CD4-positive, alpha-beta T cell treated with Interleukin-15 for 1 hour (primary cell): ENCODE results near the gene EFCAB11.

Source experiments
- DNase-seq: peaks from one replicate; pipeline ENCODE4 v3.0.0-alpha.2; 2020

Gene EFCAB11

DNA sequence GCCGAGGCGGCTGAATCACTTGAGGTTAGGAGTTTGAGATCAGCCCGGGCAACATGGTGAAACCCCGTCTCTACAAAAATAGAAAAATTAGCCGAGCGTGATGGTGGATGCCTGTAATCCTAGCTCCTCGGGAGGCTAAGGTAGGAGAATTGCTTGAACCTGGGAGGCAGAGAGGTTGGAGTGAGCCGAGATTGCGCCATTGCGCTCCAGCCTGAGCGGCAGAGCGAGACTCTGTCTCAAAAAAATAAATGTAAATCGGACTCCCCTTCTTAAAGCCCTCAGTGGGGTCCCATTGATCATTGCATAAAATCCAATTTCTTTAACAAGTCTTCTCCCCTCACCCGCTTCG, 2.1 kb upstream of the EFCAB11 start:
- DNase-seq, result no peak

- peak; percentile 97 for DNase-seq
Measured at GRCh38 chr14:89955745-89956660, 1.5 kb upstream of the EFCAB11 start, which contains the start of gene TDP1. TSS of gene TDP1 (plus strand) at chr14:89955927. CDS start at chr14:89963115, 7,188 bp downstream.

GRCh38 chr14:89955022-89955744, 653 bp upstream of the EFCAB11 start:
- no peak for DNase-seq

DNA sequence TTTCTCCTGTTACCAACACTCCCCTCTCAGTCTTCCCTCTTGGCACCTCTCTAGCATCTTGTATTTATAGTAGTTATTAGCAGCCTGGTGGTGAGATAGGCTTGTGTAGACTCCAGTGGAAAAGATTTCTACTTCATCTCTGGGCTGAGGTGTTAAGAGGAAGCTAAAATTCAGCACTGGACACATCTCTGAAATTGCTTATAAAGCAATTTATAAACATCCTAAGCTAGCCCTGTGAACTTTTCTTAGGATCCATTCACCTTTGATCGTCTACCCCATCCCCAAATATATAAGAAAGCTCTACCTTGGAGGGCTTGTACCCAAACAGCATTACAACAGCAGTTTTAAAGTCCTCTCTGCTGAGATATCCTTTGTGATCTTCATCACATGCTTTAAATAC, 928 bp downstream of the EFCAB11 start:
- DNase-seq, result no peak

- DNase-seq, result no peak
Measured at GRCh38 chr14:89952576-89952975, 2.0 kb downstream of the EFCAB11 start.

DNA sequence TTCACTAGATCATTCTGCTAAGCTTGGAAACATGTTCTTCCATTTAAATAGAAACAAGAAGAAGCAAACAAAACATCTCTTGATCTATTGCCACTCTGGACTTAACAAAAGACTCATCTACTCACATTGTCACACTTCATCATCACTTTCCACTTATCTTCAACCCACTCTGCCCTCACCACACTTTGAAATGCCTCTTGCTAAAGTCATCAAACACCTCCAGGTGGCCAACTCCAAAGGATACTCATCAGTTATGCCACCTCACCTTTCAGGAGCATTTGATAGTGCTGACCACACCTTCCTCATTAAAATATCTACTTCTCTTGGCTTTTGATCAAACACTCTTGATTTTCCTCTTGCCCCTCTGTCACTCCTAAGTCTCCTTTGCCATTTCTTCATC, 7.2 kb downstream of the EFCAB11 start:
- DNase-seq, result no peak

- DNase-seq, result no peak
Measured at GRCh38 chr14:89941830-89942377, 12.6 kb downstream of the EFCAB11 start.

DNA sequence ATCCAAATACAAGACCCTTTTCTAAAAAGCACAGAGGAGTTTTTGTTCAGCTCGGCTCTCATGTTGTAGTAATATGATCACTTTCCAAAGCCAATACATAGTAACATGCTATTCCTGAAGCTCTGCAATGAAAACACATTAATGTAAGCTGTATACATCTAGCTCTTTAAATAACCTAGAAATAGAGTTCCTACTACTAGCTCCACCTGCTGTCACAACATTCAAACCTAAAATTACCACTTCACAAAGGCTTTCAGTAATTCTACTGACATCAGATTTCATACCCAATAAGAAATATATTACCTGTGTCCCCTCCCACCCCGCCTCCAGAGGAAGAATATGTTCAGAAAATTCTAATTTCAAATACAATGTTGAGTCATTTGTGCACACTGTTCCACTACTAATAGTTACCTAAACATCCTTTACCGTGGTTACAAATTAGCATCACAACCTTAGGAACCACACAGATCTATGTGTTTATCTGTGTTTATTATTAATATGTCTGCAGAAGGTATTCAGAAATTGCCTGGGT, 17.8 kb downstream of the EFCAB11 start:
- DNase-seq, result no peak

DNA sequence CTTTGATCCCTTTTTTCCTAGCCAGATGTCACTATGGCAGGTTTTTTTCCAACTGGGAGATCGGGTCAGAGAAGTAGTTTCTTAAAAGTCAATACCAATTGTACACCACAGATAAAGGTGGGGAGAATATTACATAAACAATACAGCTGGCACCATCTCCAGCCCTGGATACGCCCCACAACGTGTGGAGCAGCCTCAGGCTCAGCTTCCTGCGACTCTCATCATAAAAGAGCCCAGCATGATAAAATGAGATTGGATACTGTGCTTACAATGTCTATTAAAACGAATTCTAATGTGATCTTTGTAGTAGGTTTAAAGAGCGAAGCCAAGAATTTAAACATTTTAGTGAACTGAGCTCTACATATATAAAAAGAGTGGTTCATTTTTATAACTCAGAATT, 21.5 kb downstream of the EFCAB11 start:
- DNase-seq, result no peak

DNA sequence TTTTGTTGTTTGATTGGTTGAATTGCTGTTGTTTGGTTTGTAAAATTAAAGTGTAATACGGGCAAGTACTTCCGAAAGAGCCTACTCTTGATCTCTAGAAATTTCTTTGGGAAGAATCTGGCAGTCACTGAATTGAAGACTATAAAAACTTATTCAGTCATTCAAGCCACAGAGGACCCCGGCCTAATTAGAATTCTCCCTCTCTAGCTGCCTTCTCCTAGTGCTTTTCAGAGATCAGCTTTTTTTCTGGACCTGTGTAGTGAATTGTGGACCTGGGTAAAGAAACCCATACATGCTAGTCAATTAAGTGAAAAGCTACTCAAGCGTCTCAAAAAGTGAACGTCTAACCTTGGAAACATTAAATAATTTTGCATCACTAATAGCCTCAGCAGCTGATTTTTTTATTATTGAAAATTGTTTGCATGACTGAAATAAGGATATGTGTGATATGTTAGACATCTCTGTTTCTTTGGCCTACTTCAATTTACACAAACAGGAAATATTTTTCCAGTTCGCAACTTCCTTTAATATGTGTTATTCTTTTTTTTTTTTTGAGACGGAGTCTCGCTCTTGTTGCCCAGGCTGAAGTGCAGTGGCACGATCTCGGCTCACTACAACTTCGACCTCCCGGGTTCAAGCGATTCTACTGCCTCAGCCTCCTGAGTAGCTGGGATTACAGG, 27.2 kb downstream of the EFCAB11 start:
- no peak for DNase-seq

DNA sequence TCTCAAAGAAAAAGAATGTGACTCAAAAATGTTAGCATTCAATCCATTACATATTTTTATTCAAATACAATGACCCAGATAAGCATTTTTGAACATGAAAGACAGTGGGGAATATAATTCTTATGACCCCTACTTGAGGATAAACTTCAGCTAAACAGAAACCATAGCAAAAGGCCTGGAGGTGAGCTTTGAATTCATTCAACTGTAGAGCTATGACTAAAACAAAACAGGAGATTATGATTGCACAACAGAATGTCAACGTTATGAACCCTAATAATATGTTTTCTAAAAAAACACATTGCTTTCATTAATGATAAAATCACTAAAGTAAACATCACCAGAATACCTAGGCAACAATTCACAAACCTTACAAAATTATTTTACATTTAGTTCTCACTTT, 27.8 kb downstream of the EFCAB11 start:
- DNase-seq, result no peak

GRCh38 chr14:89924268-89924667, 30.3 kb downstream of the EFCAB11 start:
- no peak for DNase-seq

DNA sequence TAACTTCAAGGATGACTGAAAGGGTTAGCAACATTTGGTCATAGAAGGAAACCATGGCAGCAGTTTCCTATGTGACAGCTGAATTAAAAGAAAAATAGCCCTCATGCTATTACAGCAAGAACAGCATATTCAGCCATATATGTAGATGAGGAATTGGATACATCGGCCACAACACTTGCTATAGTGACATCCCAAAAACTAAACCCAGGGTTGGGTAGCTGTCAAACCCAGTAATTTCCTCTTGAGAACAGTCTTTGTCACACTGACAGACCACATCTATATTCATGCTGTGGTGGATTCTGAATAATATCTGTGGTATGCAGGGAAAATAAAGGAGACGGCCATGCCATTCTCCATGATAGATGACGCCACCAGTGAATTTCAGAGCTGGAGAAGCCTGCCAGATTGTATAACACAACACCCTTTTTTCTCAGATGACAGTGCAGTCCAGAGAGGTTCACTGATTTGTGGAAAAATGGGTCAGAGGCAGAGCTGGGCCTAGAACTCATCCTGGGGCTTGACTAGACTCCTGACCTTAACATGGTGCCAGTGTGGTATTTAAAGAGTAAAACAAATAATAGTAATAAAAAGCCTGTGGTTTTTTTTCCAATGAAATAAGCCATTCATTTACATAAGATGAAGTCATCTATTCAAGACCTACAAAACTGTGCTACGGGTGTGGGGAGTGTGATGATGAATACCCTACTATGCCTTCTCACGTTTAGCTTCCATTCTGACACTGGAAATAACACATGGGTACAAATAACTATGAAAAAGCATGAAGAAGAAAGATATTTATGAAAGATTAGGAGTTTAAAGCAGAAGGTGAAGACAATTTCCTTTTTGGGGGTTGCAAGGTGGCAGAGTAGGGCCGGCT, 32.3 kb downstream of the EFCAB11 start:
- DNase-seq, result no peak

- DNase-seq, result no peak
Measured at GRCh38 chr14:89921346-89921745, 33.2 kb downstream of the EFCAB11 start.

GRCh38 chr14:89920056-89920455, 34.5 kb downstream of the EFCAB11 start:
- no peak for DNase-seq

GRCh38 chr14:89918721-89919120, 35.8 kb downstream of the EFCAB11 start:
- no peak for DNase-seq

- peak; percentile 47 for DNase-seq
Measured at GRCh38 chr14:89915114-89915878, 39.2 kb downstream of the EFCAB11 start.

GRCh38 chr14:89912667-89913211, 41.8 kb downstream of the EFCAB11 start:
- peak; percentile 61 for DNase-seq

- DNase-seq, result no peak
Measured at GRCh38 chr14:89912221-89912620, 42.3 kb downstream of the EFCAB11 start.

GRCh38 chr14:89911010-89911919, 43.3 kb downstream of the EFCAB11 start:
- peak; percentile 32 for DNase-seq
